GM18909 (cell line): Measurements from ENCODE around the gene GNB1L.

Experiments used
- ATAC-seq: cut with Tn5 transposase; IDR thresholded peaks from one replicate; pipeline ENCODE4 v1.9.1; 2021; ENCODE audit warnings: mild to moderate bottlenecking; ENCODE audit not compliant: unreplicated experiment, poor library complexity

Gene GNB1L

GRCh38 chr22:19757140-19757984 lies 97.3 kb downstream of the GNB1L start:
- ATAC-seq = no peak

GRCh38 chr22:19756288-19757128 lies 98.2 kb downstream of the GNB1L start:
- ATAC-seq = no peak

- no peak for ATAC-seq
Observed at GRCh38 chr22:19755722-19756287, 98.9 kb downstream of the GNB1L start.

DNA sequence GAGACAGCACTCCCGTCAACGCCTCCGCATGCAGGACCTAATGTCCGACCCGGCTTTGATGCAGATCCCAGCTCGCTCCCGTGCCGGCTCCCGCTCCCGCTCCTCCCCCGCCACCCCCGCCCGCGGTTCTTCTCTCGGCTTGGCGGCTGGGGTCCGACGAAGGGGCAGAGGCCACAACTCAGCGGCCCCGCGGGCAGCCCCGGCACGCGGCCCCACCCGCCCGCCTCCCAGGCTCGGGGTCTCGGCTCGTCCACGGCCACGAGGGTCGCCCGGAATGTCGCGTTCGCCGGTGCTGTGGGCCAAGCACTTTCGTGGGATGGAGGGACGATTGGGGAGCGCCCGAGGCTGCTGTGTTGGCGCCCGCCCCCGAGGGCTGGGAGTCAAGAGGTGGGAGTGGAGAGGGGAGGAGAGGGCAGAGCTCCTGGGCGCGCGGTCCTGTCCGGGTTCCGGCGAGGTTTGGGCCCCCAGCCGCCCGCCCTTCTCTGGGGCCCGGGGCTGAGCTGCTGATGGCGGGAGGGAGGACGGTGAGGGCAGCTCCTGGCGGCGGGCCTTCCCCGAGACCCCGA lies 99.4 kb downstream of the GNB1L start:
- ATAC-seq = no peak

DNA sequence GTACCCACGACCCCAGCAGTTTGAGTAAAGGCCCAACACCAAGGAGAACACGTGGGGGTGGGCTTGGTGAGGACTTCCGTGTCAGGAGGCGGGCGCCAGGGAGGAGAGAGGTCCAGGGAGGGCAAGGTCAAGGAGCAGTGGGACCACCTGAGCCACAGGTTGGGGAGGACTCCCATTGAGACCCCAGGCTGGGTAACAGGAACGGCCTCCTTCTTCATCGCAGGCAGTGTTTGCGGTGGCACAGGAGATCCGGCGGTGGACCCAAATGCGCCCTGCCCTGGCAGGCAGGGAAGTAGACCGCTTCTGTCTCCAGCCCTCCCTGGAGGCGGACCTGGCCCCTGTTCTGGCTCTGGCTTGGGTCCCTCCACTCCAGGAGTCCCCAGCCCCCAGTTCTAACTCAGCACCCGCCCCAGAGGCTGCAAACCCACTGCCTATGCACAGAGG lies 100.0 kb downstream of the GNB1L start:
- no peak for ATAC-seq

GRCh38 chr22:19753996-19754700 lies 100.5 kb downstream of the GNB1L start:
- no peak for ATAC-seq

DNA sequence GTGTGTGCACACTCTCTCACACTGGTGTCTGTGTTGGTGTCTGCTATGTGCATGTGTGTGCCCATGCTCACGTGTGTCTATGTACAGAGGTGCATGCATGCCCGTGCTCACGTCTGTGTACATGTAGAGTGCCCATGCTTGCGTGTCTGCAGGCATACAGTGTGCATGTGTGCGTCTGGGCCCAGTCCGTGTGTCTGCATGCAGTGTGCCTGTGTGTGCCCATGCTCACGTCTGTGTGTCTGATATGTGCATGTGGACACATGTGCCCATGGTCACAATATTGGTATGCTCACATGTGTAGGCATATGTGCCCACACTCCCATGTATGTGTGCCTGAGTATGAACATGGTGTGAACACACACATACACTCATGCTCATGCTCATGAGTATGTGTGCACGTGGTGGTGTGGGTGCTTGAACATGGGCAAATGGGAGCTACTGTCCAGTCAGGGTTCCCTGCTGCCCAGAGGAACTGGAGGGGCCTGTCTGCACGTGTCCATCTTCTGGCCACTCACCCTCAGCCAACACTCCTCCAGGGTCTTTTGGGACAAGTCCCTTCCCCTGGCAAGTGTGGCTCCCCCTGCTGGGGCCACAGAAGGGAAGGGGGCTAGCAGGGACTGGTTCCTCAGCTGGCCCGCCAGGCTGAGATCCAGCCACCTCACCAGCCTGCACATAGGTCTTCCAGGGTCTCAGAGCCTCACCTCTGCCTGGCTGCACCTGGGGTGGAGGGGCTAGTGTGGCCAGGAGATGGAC lies 101.4 kb downstream of the GNB1L start:
- no peak for ATAC-seq

- no peak for ATAC-seq
Observed at GRCh38 chr22:19751497-19752245, 103.0 kb downstream of the GNB1L start.

GRCh38 chr22:19750507-19751490 lies 103.9 kb downstream of the GNB1L start:
- ATAC-seq = no peak

GRCh38 chr22:19749876-19750275 lies 104.8 kb downstream of the GNB1L start:
- ATAC-seq = no peak

DNA sequence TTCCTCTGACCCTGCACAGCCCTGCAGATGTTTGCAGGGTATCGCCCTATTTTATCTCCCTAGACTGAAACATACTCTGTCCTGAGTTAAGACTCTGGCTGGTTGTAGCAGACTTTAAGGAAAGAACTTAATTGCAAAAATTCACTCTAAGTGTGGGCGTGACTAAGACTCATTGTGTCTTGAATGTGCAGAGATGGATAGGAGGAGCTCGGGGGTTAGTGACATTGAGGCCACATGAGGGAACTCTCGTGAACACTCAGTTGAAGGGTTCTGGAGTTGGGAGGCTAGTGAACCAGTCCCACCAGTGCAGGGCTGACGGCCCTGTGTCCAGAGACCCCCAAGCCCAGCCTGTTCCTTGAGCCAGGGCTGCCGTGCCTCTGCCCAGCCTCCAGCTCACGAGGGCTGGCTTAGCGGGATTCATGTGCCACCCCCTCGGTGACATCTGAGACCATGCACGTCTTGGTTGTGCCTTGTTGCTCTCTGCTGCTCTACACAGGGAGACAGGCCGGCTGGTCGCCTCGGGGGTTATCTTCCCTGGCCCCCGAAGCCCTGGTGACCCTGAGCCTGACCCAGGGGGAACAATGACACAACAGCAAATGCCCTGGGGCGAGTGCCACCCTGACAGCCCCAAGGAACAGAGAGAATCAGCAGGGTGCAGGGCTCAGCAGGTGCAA lies 105.5 kb downstream of the GNB1L start:
- no peak for ATAC-seq

DNA sequence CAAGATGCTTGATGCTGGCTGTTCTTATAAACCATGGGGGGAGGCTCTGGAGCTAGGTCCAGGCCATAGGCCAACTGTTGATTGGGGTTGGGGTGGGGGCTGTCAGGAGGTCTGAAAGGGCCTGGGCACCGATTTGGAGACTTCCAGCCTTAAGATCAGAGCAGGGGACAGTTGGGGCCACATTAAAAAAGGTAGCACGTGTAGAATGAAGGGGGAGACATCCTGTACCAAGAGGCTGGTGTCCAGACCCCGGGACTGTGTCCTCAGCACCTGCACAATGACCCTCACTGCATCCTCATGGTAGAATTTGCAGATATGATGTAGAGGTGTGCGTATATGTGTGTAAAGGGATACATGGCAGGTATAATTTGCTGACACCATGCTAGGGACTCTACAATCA lies 106.5 kb downstream of the GNB1L start:
- no peak for ATAC-seq

DNA sequence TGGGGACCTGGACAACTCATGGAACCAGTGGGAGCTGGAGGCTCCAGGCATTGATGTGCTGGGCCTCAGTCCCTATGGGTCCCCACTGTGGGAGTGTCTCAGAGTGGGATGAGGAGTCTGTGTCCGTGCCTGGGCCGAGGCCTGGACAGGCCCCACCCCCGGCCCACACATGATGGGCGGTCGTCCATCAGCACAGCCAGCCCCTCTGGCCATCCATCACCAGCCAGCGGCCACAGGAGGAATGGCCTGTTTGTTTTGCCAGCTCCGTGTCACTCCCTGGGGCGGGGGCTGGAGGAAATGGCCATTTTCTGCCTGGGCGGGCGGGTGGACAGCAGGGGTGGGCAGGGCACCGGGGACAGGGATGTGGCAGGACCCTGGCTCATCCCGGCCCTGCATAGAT lies 107.1 kb downstream of the GNB1L start:
- no peak for ATAC-seq

DNA sequence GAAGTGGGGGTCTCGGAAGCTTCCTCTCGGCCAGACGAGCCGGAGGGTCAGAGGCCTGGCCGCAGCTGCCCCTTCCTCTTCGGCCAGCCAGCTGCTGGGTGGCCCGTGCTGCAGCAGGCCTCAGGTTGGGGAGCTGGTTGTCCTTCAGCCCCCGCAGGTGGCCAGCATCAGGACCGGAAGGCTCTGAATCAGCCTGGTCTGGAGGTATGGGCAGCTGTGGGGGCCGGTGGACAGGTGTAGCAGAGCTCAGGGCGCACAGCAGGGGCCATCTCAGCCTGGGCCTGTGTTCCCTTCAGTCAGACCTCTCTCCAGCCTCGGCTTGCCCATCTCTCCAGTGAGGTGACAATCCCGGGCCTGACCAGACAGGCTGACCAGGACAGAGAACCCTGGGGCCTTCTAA lies 107.9 kb downstream of the GNB1L start:
- no peak for ATAC-seq

GRCh38 chr22:19745155-19746101 lies 109.2 kb downstream of the GNB1L start:
- ATAC-seq = no peak
